Stimulated activated CD8-positive, alpha-beta memory T cell treated with anti-CD3 and anti-CD28 coated beads, Interleukin-12 subunit alpha, Interleukin-12 subunit beta, amount 100 ng/mL, for 4 hours (primary cell): ENCODE data around the gene MANF.

Source experiments
- DNase-seq: peaks from one replicate; pipeline ENCODE4 v3.0.0-alpha.2; 2020; ENCODE audit warnings: low read depth

Gene MANF

DNA sequence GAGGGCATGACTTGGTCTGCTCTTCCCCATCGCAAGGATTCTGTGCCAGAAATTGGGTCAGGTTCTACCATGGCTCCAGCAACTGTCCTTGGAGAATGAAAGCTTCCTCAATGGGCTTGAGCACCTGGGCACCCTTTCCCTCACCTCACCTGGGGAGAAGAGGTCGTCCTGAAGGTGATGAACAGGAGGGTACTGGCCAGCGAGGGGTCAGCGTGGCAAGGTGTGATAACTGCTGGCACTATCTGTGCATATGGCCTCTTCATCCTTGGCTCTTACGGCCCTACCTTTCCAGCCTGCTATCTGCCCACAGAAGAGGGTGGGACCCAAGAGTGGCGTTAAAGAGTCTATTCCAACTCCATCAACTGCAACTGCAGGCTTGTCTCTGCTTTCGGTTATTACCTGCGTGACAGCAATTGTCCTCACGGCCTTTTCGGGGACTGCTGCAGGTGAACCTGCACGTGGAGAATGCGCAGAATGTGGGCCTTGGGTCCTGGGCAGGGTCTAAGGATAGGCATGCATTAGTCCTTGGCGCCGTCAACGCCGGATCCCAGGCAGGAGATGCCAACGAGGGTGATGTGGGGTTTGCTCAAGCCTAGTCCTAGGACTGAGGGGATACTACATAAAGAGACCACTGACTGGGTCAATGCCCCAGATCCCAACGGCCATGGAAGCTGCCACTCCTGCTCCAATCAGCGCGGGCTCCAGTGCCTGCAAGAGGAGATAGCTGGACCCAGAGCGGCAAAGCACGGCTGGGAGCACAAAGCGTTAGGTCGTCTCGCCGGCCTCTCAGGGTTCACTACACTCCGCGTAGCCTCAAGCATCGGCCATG is 5.4 kb downstream of the MANF start:
- no peak for DNase-seq

DNA sequence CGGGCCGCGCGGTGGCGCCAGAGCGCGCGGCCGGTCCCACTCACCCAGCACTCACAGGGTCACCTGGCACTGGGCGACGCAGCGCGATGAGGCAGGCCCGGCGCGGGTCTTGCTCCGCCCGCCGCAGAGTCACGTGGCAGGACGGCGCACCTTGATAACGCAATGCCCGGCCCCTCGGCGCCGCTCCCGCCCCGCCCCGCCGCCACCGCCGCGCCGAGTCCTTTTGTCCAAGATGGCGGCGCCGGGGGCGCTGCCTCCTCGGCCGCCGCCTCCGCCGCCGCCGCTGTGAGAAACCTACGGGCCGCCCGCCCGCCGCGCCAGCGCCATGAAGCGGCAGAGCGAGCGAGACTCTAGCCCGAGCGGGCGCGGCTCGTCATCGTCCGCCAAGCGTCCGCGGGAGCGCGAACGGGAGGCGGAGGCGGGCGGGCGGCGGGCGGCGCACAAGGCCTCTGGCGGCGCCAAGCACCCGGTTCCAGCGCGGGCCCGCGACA is 6.0 kb downstream of the MANF start, which contains the start of gene RBM15B:
Gene RBM15B (plus strand): TSS at position 211 of the 491 bp plus-strand sequence. CDS start 115 bp downstream, at position 326.
- DNase-seq, result peak; percentile 96

DNA sequence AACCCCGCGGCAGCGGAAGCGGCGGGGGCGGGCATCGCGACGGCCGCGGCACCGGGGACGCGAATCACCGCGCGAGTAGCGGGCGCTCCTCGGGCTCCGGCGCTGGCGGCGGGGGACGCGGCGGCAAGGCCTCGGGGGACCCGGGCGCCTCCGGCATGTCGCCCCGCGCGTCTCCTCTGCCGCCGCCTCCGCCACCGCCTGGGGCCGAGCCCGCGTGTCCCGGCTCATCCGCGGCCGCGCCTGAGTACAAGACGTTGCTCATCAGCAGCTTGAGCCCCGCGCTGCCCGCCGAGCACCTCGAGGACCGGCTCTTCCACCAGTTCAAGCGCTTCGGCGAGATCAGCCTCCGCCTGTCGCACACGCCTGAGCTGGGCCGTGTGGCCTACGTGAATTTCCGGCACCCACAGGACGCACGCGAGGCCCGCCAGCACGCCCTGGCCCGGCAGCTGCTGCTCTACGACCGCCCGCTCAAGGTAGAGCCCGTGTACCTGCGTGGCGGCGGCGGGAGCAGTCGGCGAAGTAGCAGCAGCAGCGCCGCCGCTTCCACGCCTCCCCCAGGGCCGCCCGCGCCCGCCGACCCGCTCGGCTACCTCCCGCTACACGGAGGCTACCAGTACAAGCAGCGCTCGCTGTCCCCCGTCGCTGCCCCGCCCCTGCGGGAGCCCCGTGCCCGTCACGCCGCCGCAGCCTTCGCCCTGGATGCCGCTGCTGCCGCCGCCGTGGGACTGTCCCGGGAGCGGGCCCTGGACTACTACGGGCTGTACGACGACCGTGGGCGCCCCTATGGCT is 6.7 kb downstream of the MANF start:
- peak; percentile 42 for DNase-seq

DNA sequence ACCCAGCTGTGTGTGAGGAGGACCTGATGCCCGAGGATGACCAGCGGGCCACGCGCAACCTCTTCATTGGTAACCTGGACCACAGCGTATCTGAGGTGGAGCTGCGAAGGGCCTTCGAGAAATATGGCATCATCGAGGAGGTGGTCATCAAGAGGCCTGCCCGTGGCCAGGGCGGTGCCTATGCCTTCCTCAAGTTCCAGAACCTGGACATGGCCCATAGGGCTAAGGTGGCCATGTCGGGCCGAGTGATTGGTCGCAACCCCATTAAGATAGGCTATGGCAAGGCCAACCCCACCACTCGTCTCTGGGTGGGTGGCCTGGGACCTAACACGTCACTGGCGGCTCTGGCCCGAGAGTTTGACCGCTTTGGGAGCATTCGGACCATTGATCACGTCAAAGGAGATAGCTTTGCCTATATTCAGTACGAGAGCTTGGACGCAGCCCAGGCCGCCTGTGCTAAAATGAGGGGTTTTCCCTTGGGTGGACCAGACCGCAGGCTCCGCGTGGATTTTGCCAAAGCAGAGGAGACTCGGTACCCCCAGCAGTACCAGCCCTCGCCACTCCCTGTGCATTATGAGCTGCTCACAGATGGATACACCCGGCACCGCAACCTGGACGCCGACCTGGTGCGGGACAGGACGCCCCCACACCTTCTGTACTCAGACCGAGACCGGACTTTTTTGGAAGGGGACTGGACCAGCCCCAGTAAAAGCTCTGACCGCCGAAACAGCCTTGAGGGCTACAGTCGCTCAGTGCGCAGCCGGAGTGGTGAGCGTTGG is 7.5 kb downstream of the MANF start:
- DNase-seq, result no peak

DNA sequence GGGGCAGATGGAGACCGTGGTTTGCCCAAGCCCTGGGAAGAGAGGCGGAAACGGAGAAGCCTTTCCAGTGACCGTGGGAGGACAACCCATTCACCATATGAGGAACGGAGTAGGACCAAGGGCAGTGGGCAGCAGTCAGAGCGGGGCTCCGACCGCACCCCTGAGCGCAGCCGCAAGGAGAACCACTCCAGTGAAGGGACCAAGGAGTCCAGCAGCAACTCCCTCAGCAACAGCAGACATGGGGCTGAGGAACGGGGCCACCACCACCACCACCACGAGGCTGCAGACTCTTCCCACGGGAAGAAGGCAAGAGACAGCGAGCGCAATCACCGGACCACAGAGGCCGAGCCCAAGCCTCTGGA is 8.0 kb downstream of the MANF start:
- no peak for DNase-seq

DNA sequence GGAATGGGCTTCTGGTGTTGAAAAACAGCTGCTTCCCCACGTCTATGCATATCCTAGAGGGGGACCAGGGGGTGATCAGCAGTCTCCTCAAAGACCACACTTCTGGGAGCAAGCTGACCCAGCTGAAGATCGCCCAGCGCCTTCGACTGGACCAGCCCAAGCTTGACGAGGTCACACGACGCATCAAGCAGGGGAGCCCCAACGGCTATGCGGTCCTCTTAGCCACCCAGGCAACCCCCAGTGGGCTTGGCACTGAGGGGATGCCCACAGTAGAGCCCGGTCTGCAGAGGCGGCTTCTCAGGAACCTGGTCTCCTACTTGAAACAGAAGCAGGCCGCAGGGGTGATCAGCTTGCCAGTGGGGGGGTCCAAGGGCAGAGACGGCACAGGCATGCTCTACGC is 8.5 kb downstream of the MANF start:
- no peak for DNase-seq

DNA sequence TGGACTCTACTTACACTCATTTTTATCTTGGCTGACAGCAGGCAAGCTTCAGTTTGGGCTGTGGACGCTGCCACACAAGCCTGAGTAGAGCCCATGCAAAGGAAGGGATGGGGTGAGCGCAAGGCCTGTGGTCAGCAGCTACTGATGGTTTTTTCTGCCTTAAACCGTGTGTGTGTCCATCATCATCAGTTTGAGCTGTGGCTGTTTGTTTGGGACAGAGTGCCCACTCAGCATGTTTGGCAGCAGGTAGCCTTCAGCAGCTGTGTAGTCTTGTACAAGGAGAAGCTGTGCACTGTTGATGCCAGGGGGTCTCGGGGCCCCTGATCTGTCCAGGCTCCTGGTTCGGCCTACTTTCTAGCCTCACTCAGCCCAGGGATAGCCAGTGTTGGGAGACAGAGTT is 9.4 kb downstream of the MANF start:
- no peak for DNase-seq

DNA sequence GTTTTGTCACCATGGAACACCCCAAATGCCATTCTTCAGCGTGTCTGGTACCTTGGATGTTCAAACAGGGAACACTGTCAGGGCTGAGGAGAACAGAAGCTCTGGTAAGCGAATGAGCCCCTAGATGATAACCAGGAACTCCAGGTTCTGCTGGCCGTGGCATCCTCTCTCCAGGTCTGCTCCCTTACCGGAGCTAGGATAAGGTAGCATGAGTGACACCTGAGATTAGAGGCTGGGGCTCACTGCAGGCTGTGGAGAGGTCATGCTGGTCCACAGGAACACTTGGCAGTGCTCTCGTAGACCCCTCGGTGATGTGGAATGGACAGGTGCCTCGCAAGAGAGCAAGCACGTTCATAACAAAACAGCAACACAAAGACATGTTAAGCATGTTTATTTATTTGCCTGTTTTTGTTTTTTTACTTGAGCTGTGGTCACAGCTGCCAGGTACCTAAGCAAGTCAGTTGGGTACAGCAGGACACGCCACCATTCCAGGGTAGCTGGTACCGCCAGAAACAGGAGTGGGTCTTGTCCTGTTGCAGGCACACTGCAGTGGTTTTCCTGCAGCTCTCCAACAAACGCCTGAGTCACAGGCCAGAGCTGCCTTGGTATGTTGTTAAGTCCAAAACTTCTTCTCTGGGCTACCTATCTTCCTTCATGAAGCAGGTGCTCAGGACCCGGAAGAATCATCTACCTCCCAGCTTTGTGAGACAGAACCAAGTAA is 10.6 kb downstream of the MANF start:
- no peak for DNase-seq

DNA sequence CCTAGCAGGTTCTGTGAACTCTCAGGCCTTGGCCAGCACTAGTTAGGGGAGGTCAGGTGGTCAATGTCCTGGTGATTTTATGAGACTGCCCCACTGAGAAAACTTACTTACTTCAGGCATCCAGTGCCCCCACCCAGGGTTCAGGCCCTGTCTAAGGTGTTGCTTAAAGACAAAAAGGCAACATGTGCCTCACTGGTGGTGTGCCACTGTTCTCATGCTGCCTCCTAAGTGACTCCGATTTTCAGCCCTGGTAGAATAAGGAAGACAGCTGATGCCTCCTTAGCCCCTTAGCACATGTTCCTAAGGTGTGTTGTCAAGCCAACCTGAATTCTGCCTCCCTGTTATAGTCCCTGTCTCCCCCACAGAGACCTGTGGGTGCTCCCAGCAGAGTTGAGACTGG is 11.3 kb downstream of the MANF start:
- DNase-seq, result no peak

DNA sequence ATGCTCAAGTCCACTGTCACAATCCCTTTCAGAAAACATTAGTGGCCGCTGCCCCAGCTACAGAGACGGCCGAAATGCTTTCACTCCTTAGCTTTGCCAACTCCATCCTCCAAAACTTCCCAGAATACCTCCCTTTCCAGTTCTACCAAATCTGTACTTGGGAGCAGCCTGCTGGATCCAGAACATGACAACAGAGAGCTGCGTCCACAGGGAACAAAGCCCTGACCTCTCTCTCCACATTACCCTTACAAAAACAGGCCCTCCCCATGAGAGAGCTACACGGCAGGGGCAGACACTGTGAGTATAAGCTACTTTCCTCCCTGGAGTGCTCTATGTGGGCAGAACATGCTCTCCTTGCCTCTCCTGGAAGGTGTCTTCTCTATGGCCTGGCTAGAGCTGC is 12.3 kb downstream of the MANF start:
- DNase-seq, result no peak

DNA sequence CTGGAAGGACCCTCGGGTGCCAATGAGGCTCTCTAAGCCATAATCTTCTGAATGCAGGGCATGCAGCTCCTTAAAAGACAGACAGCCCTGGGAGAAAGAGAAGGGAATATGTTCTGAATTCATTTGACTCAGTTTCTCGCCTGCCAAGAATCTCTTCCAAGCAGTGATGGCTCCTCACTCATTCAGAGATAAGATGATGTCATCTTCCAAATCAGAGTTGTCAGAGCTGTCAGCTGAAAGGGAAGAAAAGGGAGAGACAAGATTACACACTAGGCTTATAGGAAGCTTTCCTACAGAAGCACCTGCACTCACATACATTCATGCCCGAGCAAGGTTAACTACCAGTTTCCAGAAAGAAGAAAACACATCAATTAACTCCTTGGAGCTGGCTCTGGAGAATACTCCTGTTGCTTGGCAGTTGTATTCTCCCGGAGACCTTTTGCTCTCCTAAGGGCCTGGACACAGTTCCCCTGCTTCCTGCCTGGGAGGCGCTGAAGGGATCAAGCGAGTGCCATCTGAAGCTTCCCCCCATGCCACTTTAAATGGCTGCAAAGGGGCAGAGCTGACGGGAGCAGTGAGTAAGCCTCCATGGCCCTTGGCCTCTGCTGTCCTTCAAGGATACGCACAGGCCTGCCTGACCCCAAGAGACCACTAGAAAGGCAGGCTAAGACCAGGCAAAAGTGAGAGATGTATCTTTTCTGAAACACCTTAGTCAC is 13.7 kb downstream of the MANF start:
- DNase-seq, result no peak

DNA sequence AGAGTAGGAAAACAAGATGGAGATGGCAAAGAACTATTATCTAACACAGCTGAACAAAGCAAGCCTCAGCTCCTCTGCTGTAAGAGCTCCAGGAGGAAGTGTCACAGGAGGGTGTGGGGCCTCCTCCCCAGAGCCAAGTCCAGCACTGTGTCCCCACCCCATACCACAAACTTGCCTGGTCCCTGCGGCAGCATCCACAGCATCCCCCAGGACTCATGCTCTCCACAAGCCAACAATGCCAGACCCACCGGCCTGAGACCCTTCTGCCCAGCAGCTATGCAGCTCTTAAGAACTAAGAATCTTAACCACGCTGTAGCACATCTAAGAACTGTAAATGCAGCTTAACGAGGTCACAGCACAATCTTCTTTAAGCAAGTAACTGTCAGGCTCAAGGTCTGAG is 15.1 kb downstream of the MANF start:
- no peak for DNase-seq

DNA sequence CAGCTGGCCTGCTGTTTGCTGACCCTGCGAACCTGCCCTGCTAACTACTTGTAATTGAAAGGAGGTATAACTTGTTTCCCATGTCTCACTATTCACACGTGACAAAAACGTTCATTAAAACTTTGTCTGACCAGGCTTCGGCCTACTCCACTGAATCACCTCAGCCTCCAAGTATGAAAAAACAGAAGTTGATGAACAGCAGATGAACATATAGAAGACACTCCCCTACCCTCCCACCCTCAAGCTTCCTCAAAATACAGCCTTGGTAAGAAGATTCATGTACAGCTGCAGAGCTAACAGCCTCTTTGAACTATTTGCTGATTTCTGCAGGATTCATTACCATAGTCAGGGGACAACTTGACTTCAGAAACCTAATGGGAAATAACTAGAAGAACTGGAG is 16.6 kb downstream of the MANF start:
- no peak for DNase-seq

DNA sequence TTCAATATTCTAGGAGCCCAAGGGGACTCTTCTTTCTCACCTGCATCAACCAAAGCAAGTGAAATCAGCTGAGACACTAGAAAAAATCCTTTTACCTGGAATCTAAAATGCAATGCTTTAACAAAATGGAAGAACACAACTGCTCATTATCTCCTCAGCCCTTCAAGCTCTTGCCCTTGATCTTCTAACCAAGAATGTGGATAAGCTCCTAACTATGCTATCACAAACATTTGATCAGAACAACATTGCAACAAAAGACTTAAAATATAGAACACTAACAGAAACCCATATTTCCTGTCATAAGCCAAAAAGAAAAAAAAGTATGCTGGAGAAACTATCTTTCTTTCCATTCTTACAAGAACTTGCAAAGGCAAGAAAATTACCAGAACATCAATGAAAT is 18.6 kb downstream of the MANF start:
- DNase-seq, result no peak

DNA sequence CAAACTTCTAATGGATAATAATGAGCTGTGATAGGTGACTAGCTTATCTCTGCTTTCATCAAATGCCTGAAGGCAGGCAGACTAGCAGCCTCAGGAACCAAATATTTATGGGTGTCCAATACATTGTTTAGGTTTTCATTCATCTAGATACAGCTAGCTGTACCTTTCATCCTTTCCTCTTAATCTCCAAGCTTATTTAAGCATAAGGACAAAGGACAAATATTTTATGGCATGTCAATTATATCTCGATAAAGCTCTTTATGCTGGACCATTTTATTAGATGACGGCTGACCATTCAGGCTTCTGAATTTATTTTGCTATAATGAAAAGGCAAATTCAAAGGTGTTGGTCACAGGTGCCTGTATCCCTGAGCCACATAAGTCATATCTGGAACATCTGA is 22.9 kb downstream of the MANF start:
- no peak for DNase-seq

DNA sequence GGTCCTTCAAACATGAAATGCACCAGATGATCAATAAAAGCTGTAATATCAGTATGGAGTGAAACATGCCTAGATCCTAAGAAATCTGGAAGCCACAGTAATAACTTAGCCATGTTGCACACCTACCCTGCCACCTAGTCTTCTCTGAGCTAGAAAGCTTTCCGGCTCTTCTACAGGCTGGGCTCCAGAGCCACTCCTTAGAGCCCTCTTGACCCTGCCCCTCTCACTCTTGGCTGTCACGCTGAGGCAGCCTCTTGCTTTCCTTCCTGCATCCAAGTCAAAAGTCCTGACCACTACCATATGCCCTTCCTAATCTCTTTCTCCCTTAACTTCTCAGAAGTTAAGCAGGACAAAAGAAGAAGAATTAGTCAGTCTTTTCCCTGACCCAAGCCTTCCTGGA is 23.7 kb downstream of the MANF start:
- DNase-seq, result no peak

DNA sequence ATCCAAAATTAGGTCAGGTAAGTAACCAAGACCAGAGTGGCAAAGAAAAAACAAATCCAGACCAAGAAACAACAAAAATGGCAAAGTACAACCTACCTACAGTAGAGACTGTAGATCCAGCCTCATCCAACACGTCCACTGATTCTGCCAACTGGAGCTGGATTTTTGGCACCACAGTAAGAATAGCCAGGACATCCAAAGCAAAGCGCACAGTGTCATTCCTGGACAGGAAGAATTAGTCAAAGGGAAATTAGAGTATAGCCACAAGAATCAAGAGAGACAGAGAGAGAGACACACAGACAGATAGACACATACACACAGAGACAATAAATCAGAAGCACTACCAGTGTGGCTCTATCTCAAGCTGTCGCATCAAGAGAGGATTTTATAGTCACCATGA is 37.1 kb downstream of the MANF start:
- DNase-seq, result no peak

DNA sequence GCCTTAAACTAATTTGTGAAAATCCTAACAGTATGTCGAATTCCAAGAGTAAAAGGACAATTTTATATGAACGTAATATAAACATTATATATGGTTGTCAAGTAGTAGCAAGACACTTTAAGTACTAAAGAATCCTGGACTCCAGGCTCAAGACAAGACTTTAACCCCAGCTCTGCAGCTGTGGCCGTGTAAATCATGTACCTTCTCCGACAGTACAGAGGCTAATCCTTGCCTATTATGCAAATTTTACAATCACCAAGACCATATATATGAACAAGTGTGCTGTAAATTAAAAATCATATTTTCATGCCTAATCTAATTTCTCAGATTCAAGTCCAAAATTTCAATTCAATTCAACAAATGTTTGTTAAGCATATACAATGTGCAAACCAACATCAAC is 41.8 kb downstream of the MANF start:
- DNase-seq, result no peak

DNA sequence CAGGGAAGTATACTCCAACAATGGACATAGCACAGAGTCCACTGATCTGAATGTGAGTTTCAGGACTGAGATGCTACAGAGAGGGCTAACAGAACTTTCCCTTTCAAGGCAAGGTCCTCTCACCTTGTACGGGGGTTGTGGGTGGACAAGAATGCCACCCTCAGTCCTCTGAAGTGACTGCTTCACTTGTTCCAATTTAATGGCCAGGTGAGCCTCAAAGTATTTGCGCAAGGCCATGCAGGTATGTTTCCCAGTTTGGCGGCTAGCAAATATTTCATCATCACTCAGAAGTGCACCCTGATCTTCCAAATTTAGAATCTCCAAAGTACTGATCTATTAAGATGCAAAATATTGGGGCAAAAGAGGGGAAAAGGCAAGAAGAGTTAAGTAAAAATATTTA is 44.0 kb downstream of the MANF start:
- no peak for DNase-seq

DNA sequence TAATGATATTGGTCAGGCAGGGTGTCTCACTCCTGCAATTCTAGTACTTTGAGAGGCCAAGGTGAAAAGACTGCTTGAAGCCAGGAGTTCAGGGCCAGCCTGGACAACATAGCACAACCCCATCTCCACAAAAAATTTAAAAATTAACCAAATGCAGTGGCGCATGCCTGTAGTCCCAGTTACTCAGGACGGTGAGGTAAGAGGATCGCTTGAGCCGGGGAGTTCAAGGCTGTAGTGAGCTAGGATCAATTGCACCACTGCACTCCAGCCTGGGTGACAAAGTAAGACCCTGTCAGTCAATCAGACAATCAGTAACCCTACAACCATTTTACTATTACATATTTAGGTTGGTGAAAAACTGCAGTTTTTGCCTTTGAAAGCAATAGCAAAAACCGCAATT is 49.0 kb downstream of the MANF start:
- DNase-seq, result no peak

DNA sequence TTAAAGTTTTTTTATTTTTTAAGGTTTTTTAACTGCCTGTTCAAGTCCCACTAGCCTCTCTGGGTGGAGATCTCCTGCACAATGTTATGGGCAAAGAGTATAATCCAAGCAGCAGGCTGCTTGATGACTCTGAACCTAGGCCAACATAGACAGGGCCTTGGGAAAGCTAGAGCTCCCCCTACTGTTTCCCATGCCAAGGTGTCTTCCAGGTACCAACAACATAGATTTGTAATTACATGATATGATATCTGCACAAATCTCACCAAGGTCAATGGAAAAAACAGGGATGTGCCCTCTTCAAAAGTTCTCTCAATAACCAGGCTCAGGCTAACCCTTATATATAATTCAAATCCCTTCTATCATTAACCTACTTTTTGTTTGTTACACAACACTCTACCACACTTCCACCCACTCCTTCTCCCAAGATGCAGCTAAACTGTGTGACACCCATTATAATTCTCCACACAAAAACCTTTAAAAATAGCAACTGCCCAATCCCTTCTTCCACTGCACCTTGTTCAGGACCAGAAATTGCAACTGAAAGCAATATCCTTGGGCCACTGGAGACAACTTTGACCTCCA is 49.7 kb downstream of the MANF start:
- peak; percentile 4 for DNase-seq
